ENCODE results near the gene LRP2. TPM values are rescaled to one million over a fixed set of nuclear protein-coding genes. Genes with fewer than 3 reads are reported as not detected.

The LRP2 gene
- total and polyA plus RNA-seq, 2 of the 8 experiments (the other 6 are each of a cell fraction or from before 2014, with no cell fraction given) = 2.0 to 2.9 TPM

- TF ChIP-seq CHD7 (IDR thresholded peaks at IDR 0.05; ENCODE audit: insufficient replicate concordance, low read length) = no peak
- TF ChIP-seq POLR2AphosphoS5 (IDR thresholded peaks at IDR 0.05; ENCODE audit: low read depth, low read length) = no peak
- TF ChIP-seq HDAC2 (IDR thresholded peaks at IDR 0.05; ENCODE audit: borderline replicate concordance in 1 of 2, low read depth in 2 of 2, low read length in 2 of 2) = no peak
- no peak for TF ChIP-seq SIRT6 (IDR thresholded peaks at IDR 0.05; ENCODE audit: low read length)
- no peak for TF ChIP-seq TEAD4 (IDR thresholded peaks at IDR 0.05; ENCODE audit: low read depth, low read length)
- TF ChIP-seq CHD2 (IDR thresholded peaks at IDR 0.05; ENCODE audit: low read length) = no peak
- no peak for TF ChIP-seq BCL11A (IDR thresholded peaks at IDR 0.05; ENCODE audit: low read depth in 2 of 2, low read length in 2 of 2)
- no peak for TF ChIP-seq SIN3A (conservative IDR thresholded peaks at IDR 0.05 in 1 of 2, IDR thresholded peaks at IDR 0.05 in 1 of 2; ENCODE audit: low read depth in 1 of 2, low read length in 2 of 2)
Measured at GRCh38 chr2:169165791-169166190, 196.5 kb downstream of the LRP2 start (continued).

Measured in H1 (cell line).